ENCODE results near the gene HOMER2.

The HOMER2 gene

GRCh38 chr15:82848241-82848993 lies 104.1 kb downstream of the HOMER2 start:
- TF ChIP-seq CTCF (conservative IDR thresholded peaks at IDR 0.05; ENCODE audit: low read length), result no peak

GRCh38 chr15:82847703-82848102 lies 104.8 kb downstream of the HOMER2 start:
- DNase-seq (ENCODE audit: low read depth), result no peak
- no peak for TF ChIP-seq CTCF (conservative IDR thresholded peaks at IDR 0.05; ENCODE audit: low read length)
- H3K4me3 ChIP-seq (ENCODE audit: low read length), result no peak overlapping the region

More at GRCh38 chr15:82848241-82848993, 104.1 kb downstream of the HOMER2 start:
- DNase-seq (ENCODE audit: low read depth), result no peak
- H3K4me3 ChIP-seq (ENCODE audit: low read length), result no peak overlapping the region

- DNase-seq (ENCODE audit: low read depth), result no peak
- TF ChIP-seq CTCF (conservative IDR thresholded peaks at IDR 0.05; ENCODE audit: low read length), result no peak
- no peak overlapping the region for H3K4me3 ChIP-seq (ENCODE audit: low read length)
Observed at GRCh38 chr15:82846621-82847020, 105.9 kb downstream of the HOMER2 start.

- DNase-seq (ENCODE audit: low read depth), result no peak
- H3K4me3 ChIP-seq (ENCODE audit: low read length), result no peak overlapping the region
- no peak for TF ChIP-seq CTCF (conservative IDR thresholded peaks at IDR 0.05; ENCODE audit: low read length)
Observed at GRCh38 chr15:82845686-82846085, 106.8 kb downstream of the HOMER2 start.

GRCh38 chr15:82843566-82843965 lies 109.0 kb downstream of the HOMER2 start:
- H3K4me3 ChIP-seq (ENCODE audit: low read length), result no peak overlapping the region
- no peak for DNase-seq (ENCODE audit: low read depth)
- TF ChIP-seq CTCF (conservative IDR thresholded peaks at IDR 0.05; ENCODE audit: low read length), result no peak

- TF ChIP-seq CTCF (conservative IDR thresholded peaks at IDR 0.05; ENCODE audit: low read length), result no peak
- no peak overlapping the region for H3K4me3 ChIP-seq (ENCODE audit: low read length)
- DNase-seq (ENCODE audit: low read depth), result no peak
Observed at GRCh38 chr15:82840166-82840565, 112.4 kb downstream of the HOMER2 start.

GRCh38 chr15:82839136-82839535 lies 113.4 kb downstream of the HOMER2 start:
- no peak for TF ChIP-seq CTCF (conservative IDR thresholded peaks at IDR 0.05; ENCODE audit: low read length)

More at GRCh38 chr15:82839136-82839535, 113.4 kb downstream of the HOMER2 start:
- no peak for DNase-seq (ENCODE audit: low read depth)
- H3K4me3 ChIP-seq (ENCODE audit: low read length), result no peak overlapping the region

Data from AG10803 (cell line).